ENCODE measurements around the gene TIMM22. TPM values are rescaled to one million over a fixed set of nuclear protein-coding genes. Genes with fewer than 3 reads are reported as not detected.
A peak's percentile ranks its signal among the peaks of the same experiment; 100 is the strongest.

TIMM22 gene
- total RNA-seq, 4 donors from 2014 or later: 14.7 to 17.1 (median 14.9) TPM

DNA sequence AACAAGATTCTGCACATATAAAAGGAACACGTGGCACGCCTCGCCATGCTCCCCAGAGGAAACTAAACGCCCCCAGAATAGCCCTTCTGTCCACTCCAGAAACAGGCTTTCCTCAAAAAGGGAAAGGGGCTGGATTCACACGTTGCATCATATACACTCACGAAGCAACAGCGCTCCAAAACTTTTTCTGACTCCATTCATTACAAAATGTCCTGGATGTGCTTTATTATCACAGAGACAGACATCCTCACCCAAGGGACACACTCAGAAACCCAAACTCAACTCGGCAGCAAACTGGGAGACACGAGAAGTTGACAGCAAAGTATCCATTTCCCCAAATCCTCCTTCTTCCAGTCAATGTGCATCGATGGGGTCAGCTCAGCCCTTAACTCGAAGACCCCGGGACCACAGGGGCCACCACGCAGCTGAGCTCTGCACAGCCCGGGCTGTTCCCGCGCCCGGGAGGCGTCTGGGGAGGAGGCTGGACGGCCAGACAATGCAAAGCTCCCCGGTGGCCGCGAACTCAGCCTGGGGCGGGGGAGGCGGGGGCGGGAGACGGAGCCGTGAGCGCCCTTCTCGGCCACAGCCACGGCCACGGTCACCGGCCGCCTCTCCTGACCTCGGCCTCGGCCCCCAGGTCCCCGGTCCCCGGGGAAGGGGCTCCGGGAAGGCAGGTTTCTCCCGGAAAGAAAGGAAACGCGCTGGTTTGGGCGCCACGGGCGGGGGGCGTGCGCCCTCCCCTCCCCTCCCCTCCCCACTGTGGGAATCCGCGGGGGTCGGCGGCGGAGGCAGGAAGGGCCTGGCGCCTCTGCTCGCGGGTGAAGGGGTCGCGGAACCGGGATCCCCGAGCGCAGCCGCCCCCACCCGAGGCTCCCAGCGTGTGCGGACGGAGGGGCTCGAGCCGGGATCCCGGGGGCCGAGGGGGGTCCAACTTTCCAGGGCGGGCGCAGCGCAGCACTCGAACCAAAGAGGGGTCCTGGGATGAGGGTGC is 18.5 kb upstream of the TIMM22 start:
- H3K27me3 ChIP-seq: no peaks in the 10 kb centered on the region
- peak in 1 of 2 donors; percentile 31 for DNase-seq
- H3K36me3 ChIP-seq: no peaks in the 10 kb centered on the region
- H3K4me1 ChIP-seq: peaks cover 18 to 22% of the 10 kb centered on the region in 2 donors
- H3K4me3 ChIP-seq (replicated peaks in 1 of 3): peak overlapping the region in 2 of 3 donors; percentile 47 to 61
- H3K9me3 ChIP-seq: no peaks in the 10 kb centered on the region
- peak overlapping the region in 2 of 3 donors; percentile 60 to 74 for H3K27ac ChIP-seq
- TF ChIP-seq, protein P1, sequence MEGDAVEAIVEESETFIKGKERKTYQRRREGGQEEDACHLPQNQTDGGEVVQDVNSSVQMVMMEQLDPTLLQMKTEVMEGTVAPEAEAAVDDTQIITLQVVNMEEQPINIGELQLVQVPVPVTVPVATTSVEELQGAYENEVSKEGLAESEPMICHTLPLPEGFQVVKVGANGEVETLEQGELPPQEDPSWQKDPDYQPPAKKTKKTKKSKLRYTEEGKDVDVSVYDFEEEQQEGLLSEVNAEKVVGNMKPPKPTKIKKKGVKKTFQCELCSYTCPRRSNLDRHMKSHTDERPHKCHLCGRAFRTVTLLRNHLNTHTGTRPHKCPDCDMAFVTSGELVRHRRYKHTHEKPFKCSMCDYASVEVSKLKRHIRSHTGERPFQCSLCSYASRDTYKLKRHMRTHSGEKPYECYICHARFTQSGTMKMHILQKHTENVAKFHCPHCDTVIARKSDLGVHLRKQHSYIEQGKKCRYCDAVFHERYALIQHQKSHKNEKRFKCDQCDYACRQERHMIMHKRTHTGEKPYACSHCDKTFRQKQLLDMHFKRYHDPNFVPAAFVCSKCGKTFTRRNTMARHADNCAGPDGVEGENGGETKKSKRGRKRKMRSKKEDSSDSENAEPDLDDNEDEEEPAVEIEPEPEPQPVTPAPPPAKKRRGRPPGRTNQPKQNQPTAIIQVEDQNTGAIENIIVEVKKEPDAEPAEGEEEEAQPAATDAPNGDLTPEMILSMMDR (IDR thresholded peaks at IDR 0.05): no peak
- no peak for TF ChIP-seq POLR2A (IDR thresholded peaks at IDR 0.05)
- intact Hi-C loops (cut with DNase I): loop anchor here (5.0 kb wide), 1 partner anchor 101 kb away; no protein-coding TSS in a partner anchor
- 12 to 33% methylated on average over 10 to 34 of the region's 72 CpGs for WGBS, 2 donors

DNA sequence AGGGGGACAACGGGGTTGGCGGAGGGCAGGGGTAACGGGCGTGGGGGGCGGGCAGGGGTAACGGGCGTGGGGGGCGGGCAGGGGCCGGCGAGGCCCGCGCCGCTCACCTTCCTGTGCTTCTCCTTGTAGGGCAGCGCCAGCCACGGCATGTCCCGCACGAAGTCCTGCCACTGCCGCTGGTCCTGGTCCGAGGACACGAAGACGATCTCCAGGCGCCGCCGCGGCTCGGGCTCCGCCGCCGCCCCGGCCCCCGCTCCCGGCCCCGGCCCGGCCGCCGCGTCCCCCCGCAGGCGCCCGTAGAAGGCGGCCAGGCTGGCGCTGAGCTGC is 17.8 kb upstream of the TIMM22 start:
- Histone ChIP-seq H3K4me3 (replicated peaks in 1 of 3) (peak overlapping the region in 2 of 3 donors; percentile 19 to 61), H3K27me3 (no peaks in the 10 kb centered on the region), H3K9me3 (no peaks in the 10 kb centered on the region), H3K4me1 (peaks cover 18 to 22% of the 10 kb centered on the region in 2 donors), H3K36me3 (no peaks in the 10 kb centered on the region), H3K27ac (peak overlapping the region in 1 of 3 donors; percentile 65)
- no peak for DNase-seq
- intact Hi-C loops (cut with DNase I): loop anchor here (5.0 kb wide), 1 partner anchor 102 kb away; no protein-coding TSS in a partner anchor
- TF ChIP-seq, protein P1 (IDR thresholded peaks at IDR 0.05): no peak
- no peak for TF ChIP-seq POLR2A (IDR thresholded peaks at IDR 0.05)
- 1% methylated on average over 22 of the region's 42 CpGs; no CpG with 5 or more reads in 1 of the 2 donors for WGBS, 2 donors

GRCh38 chr17:979539-980405 is 17.2 kb upstream of the TIMM22 start, which contains the start of gene NXN:
Gene NXN (minus strand): TSS chr17:979776.
- peak; percentile 78 to 79 for DNase-seq
- TF ChIP-seq, protein P1 (IDR thresholded peaks at IDR 0.05): peak in 3 of 6 experiments; percentile 21 to 31 (median 24)
- TF ChIP-seq POLR2A (IDR thresholded peaks at IDR 0.05): peak in 1 of 2 donors; percentile 88
- WGBS, 2 donors: 4 to 5% methylated on average over 25 to 28 of the region's 94 CpGs
- Histone ChIP-seq H3K4me3 (replicated peaks in 1 of 3) (peak within 1 kb of the TSS in 2 of 3 donors; percentile 47 to 61), H3K4me1 (peaks cover 18 to 22% of the 10 kb centered on the region in 2 donors), H3K36me3 (no peaks in the 10 kb centered on the region), H3K27ac (peak within 1 kb of the TSS; percentile 76 to 81 (median 79)), H3K9me3 (no peaks in the 10 kb centered on the region), H3K27me3 (no peaks in the 10 kb centered on the region)
- intact Hi-C loops (cut with DNase I): loop anchor here (2.0 to 5.0 kb wide), 2 partner anchors 102 to 183 kb away; no protein-coding TSS in a partner anchor

DNA sequence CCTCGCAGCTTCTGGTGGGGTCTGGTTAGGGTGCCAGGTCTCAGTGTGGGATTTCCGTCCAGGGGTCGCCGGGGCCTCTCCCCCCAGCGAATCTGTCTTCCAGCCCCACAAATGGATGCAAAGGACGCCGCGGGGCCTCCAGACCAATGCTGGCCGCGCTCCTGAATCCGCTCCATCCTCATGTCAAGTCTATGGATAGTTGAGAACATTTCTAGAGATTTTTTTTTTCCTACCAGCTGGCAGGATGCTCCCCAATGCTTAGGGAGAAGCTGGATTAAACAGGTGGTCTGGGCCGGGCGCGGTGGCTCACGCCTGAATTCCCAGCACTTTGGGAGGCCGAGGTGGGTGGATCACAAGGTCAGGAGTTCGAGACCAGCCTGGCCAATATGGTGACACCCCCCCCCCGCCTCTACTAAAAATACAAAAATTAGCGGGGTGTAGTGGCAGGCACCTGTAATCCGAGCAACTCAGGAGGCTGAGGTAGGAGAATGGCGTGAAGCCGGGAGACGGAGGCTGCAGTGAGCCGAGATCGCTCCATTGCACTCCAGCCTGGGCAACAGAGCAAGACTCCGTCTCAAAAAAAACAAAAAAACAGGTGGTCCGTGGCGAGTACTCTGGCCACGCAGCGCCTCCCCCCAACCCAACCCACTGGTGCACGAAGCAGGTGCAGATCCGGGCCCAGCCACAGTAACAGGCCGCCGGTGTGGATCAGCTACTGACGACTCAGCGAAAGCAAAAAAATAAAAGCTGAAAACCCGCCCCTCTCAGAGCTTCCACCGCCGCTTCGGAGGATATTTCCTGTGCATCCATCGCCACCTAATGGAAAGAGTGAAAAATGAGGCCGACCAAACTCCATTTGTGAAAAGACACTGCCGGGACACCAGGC is 16.3 kb upstream of the TIMM22 start:
- Histone ChIP-seq H3K4me1 (peaks cover 18 to 22% of the 10 kb centered on the region in 2 donors), H3K4me3 (replicated peaks in 1 of 3) (peak overlapping the region in 1 of 3 donors; percentile 28), H3K36me3 (no peaks in the 10 kb centered on the region), H3K27me3 (no peaks in the 10 kb centered on the region), H3K9me3 (no peaks in the 10 kb centered on the region), H3K27ac (peak overlapping the region; percentile 76 to 81 (median 79))
- peak in 1 of 2 donors; percentile 25 for TF ChIP-seq POLR2A (IDR thresholded peaks at IDR 0.05)
- TF ChIP-seq, protein P1 (IDR thresholded peaks at IDR 0.05): peak; percentile 48 to 91 (median 71)
- WGBS, 2 donors: 31 to 32% methylated on average over 39 to 42 of the region's 43 CpGs
- peak; percentile 79 to 83 for DNase-seq
- intact Hi-C loops (cut with DNase I): loop anchor here (2.0 kb wide), 1 partner anchor 184 kb away; no protein-coding TSS in a partner anchor

Data from thyroid gland (tissue), 4 donors.